ENCODE measurements around the gene FKBP8.
A peak's percentile ranks its signal among the peaks of the same experiment; 100 is the strongest.

FKBP8 gene

DNA sequence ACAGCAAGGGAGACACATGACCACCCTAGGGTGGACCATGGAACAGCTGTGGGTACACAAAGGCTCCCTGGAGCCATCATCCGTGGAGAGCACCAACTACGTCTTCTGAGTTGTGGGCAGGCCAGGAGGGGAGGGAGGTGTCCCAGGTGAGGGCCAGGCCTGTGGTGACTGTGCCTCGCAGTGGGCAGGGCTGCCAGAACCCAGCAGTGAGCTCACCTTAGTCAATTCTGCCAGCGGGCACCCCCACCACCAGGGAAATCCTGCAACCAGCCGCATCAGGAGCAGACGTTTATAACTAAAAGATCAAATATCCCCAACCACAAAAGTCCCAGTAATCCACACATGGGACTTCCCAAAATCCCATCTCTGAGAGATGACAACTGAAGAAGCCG is 41.1 kb downstream of the FKBP8 start:
- DNase-seq (ENCODE audit: low spot score): no peak

DNA sequence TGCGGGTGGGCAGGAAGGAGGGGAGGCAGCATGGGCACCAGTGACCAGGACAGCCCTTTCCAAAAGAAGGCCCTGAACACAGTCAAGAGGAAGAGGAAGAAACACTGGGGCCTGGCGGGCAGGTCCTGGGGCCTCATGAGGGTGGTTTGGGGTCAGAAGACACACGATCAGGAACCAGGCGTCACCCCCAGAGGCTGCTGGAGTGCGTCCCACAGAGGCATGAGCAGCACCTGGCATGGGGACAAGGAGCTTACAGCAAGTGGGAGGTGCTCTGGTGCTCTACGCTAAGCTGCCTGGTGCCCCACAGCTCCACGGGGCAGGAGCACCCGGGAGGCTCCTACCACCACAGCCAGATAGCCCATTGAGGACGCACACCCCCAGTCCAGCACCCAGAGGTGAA is 41.5 kb downstream of the FKBP8 start:
- DNase-seq (ENCODE audit: low spot score): no peak

DNA sequence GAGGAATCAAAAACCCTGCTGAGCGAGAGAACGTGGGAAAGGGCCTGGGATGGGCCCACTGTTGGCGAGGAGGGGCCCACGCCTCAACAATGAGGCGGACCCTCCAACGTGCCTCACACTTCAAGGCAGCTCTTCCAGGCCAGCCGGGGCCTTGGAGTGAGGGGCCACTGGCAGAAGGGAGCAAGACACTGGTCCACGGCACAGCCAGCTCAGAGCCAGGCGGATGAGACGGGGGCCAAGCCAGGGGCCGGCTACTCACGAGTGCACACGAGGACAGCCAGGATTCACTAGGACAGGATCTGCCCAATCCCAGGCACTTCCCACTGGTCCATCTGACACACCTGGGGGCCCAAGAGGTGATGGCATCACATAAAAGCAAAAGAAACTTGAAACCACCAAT is 42.0 kb downstream of the FKBP8 start:
- DNase-seq (ENCODE audit: low spot score): no peak

DNA sequence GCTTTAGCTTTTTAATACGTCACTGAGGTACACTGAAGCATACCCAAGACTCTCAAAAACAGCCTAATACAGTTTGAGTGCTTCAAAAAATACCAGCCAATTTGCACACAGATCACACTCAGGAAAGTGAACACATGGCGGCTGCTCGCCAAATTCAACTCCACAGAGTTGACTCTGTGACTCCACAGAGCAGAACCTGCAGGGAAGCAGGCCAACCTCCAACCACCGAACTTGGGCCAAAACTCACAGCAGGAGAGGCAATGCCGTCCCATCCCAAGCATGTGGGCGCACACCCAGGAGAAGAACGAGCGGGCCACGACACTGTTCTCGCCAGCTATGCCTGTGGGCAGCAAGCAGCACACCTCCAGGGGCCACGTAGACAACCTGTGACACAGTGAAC is 42.6 kb downstream of the FKBP8 start:
- no peak for DNase-seq (ENCODE audit: low spot score)

DNA sequence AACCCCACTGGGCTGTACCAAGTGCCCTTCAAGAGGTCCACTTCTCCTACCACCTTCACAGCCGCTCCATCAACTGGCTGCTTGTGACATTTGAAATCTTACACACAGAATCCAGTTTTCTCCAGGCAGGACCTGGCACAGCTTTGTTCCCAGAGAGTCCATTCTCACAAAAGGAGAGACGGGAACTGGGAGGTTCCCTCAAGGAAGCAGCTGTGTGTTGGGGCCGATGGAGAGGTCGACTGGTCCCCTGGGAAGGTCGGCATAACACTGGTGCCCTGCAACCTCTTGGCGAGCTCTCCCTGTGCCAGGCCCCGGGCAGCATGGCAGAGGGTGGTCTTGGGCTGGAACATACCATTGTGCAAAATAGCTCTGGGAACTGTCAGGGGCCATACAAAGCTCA is 43.0 kb downstream of the FKBP8 start:
- no peak for DNase-seq (ENCODE audit: low spot score)

DNA sequence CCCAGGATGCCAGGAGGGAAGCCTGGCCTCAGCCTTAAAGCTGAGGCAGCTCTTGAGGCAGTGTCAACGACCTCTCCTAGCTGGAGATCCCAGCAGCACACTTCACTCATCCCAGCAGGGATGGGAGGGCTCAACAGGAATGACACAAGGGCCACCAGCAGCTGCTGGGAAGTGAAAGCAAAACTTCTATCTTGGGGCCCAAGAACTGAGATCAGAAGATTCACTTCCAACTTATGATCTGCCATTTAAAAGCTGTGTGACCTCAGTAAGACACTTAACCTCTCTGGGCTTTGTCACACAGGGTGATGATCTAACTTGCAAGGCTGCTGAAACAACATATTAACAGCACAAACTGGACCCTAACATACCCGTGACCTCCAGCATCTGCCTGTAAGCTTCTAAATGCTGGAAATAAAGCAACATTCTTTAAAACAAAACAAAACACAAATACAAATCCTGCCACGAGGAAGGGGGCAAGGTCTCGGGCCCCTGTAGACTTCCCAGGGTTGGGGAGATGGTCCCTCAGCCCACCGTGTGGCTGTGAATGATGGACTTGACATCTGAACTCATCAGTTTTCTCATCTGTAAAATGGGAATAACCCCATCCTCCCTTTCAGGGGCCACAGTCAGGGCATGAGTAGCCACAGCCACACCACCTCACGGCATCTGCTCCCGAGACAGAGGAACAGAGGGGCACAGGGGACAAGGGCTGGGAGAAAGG is 44.2 kb downstream of the FKBP8 start:
- DNase-seq (ENCODE audit: low spot score): no peak

DNA sequence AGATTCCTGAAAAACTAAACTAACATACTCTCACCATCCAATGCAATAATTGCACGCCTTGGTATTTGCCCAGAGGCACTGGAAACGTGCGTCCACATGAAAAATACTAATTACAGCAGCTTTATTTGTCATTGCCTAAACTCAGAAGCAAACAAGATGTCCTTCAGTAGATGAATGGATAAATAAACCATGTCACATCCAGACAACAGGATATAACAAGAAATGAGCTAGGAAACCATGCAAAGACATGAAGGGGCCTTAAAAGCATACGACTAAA is 46.5 kb downstream of the FKBP8 start:
- DNase-seq (ENCODE audit: low spot score): no peak

DNA sequence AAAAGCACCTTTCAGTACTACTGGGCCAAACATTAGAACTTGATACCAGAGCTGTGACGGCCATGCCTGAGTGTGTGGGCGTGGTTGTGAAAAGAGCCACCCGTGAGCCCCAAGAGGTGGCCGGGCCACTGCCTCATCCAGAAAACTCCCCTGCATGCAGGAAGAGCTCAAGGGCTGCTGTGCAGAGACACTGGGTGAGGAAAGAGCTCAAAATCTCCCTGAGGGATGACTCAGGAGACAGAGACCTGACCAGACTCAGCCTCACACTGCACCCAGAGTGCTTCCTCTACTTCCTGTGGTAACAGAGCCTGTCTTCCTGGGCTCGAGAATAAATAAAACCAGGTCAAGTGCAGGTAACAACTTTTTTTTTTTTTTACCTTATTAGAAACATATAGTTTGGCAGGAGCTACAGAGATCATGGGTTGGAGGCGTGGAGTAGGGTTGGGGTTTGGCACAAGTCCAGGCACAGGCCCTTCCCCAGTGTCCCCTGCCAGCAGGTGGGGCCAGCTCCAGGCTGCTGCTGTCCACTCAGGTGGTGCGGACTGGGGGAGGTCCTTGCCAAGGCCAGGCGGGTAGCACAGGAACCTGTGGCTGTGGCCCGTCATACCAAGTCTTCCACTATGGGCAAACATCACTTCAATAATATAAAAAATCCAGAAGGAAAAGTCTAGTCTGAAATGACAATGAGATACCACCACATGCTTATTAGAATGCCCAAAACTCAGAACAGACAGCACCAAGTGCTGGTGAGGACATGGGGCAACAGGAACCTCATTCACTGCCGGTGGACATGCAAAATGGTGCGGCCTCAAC is 47.0 kb downstream of the FKBP8 start:
- peak; percentile 84 for DNase-seq (ENCODE audit: low spot score)

DNA sequence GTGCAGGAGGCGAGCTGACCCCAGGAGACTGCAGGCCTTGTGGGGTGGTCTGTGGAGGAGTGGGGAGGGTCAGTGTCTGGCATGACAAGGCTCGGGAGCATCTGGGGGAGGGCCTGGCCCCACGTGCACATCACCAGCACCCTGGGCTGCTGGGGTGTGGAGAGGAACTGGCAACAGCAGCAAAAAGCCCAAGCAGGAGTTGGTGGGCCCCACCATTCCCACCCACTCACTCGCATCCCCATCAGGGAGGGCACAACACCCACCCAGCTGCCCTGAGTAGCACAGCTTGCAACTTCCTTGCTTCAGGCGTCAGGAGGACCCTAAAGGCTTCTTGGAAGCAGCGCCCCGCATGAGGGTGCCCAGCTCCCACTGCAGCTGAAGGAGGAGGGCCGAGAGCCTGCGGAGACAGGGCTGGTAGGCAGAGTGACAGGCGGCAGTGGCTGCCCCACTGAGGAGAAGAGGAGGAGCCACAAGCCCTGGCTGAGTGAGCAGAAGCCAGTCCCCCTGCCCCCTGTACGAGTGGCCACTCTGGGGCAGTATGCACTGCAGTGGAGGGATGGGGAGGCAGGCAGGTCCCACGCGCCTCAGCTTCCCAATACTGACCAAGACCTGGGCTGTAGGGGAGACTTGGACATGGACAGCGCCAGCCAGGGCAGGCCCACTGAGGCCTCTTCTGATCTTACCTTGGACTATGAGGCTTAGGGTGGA is 48.0 kb downstream of the FKBP8 start:
- no peak for DNase-seq (ENCODE audit: low spot score)

DNA sequence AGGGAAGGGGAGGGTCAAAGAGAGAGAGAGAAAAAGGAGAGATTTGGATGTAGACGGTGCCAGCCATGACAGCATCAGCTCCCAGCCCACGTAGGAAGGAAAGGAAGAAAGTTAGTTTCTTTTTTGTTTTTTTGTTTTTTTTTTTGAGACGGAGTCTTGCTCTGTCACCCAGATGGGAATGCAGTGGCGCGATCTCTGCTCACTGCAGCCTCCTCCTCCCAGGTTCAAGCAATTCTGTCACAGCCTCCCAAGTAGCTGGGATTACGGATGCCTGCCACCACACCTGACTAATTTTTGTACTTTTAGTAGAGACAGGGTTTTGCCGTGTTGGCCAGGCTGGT is 49.1 kb downstream of the FKBP8 start:
- DNase-seq (ENCODE audit: low spot score): no peak

DNA sequence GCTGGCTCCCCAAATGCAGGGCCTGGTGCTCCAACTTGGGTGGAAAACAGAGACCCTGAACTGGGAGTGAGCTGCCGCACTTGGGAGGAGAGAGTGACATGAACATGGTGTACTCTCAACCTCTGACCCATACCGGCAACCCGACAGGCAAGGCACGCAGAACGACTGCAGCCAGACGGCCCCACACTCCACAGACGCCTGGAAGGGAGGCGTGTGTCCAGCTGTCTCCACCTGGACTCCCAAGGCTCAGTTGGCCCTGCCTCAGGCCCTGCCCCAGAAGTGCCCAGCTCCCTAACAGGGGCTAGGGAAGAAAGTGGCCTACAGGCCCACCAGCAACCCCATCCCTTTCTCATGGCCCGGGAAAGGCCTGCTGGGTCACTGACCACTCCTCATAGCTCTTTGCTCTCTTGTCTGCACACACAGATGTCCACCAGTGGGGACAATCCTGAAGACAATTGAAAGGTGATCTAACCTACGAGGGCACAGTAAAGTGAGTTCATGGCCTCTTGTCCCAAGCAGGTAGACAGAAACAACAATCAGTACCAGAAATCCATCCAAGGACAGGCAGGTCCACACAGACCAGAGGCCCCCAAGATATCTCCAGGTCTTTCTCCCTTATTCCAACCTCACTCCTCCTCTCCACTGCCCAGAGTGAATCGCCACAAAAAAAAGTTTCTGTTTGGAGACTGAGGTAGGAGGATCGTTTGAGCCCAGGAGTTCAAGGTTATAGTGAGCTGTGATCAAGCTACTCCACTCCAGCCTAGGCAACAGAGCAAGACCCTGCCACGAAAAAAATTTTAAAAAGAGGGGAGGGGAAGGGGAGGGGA is 49.7 kb downstream of the FKBP8 start:
- no peak for DNase-seq (ENCODE audit: low spot score)

DNA sequence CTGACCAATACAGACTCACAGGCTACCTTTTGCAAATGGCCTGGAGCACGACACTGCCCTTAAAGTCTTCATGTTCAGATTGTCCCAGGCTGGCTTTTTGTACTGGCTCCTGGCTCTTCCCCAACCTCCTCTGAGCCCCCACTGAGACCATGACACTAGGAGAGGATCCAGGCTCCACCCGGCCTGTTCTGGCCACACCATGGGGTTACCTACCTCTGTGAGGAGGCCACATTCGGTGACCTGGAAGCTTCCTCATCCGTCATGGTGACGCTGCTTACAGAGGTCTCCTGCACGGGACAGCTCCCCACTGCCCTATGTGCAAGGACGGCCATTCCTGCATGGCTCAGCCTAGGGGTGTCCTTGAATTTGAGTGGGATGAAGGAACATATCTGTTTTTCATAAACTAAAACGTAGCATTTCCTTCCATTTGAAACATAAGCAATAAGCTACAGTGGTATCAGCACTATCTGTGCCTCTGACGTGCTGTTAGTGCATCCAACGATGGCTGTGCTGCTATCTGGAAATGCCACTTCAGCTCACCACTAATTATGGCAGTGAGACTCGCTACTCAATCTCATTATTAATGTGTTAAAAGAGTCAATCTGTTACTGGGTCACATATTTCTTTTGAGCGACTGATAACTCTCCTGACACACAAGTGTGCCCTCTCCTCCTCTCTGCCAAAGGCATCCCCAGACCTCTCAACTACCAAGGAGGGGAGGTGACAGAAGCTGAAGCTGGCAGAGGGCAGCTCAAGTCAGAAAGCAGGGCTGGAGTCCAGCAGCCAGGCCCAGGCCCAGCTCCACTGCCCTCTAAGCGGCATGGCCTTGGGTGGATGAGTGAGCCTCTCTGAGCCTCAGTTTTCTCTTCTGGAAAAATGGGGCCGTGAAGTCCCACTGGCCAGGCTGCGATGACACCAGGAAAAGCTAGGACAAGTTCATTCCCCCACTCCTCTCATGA is 51.1 kb downstream of the FKBP8 start:
- no peak for DNase-seq (ENCODE audit: low spot score)

DNA sequence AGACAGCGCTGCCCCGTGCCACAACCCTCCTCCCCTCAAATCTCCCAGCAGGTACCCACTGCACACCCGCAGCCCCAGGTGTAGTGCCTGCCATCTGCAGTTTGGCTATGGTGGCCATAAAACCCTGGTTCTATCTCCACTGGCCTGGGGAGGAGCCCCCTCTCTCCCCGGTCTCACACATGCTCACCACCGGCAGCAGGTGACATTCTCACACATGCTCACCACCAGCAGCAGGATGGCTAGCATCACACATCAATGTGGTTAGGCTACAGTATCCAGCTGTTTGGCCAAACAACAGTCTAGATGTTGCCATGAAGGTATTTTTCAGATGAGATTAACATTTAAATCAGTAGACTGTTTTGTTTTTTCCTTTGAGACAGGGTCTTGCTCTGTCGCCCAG is 52.6 kb downstream of the FKBP8 start:
- no peak for DNase-seq (ENCODE audit: low spot score)

DNA sequence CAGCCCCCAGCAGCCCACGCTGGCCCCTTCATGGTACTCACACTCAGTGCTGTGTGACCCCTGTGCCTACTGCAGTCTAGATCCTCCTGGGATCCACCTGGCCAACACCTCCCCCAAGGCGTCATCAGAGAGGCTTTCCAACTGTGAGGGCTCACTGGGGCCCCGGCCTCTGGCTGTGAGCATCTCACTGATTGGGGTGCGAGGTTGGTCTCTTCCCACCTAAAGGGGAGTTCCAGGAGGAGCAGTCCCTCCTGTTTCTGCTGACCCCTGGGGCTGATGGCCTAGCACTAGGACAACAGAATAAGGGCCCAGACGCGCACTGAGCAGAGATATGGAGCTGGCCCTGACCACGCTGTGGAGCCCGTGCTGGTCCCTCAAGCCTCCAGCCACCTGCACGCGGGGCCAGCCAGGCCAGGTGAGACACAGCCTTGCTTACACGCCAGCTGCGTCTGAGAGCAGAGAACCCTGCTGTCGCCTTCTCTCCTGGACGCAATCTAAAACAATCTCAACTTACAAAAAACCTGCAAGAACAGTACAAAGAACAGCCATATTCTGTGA is 53.7 kb downstream of the FKBP8 start:
- DNase-seq (ENCODE audit: low spot score): no peak

DNA sequence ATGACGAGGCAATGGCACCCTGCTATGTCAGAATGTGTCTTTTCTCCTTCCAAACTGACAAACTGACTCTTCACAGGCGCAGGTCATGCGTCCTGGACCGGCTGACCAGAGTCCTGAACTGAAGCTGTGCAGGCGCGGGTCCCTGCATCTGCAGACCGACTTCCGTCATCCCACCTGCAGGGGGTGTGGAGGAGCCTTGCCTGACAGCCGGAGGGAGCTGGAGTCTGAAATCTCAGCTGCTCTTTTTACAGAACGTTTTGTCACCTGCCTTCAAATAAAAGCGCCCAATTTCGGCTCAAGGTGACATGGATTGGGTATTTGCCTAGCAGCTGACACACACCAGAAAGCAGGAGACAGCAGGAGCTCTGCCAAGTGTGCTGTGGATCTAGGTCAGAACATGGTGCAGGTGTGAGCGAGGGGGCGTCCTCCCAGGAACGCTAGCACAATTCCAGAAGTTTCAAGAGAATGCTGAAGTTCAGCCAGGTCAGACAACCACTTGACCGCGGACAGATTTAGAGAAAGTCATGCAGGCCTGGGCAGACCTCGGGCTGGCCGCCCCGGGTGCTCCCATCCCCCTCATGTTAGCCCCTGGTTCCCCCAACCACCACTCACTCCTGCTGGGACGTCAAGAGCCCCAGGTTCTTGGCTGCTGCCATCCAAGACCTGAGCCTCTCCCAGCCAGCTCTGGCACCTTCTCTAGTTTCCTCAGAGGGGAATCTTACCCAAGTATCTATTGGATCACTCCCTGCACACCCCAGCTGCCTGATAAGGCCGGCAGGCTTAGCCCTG is 54.3 kb downstream of the FKBP8 start:
- DNase-seq (ENCODE audit: low spot score): no peak

DNA sequence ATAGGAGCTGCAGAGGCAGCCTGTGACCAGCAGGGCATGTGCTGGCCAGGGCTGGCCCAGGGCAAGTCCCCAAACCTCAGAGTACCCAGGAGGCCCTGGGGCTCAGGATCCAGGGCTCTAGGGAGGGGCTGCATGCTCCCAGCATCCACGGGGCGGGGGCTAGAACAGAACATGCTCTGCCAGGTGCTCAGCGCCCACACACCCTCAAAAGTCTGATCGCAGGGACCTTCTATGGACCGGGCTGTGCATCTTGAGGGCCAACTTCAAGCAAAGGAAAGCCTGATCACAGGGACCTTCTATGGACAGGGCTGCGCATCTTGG is 55.0 kb downstream of the FKBP8 start:
- peak; percentile 48 for DNase-seq (ENCODE audit: low spot score)

DNA sequence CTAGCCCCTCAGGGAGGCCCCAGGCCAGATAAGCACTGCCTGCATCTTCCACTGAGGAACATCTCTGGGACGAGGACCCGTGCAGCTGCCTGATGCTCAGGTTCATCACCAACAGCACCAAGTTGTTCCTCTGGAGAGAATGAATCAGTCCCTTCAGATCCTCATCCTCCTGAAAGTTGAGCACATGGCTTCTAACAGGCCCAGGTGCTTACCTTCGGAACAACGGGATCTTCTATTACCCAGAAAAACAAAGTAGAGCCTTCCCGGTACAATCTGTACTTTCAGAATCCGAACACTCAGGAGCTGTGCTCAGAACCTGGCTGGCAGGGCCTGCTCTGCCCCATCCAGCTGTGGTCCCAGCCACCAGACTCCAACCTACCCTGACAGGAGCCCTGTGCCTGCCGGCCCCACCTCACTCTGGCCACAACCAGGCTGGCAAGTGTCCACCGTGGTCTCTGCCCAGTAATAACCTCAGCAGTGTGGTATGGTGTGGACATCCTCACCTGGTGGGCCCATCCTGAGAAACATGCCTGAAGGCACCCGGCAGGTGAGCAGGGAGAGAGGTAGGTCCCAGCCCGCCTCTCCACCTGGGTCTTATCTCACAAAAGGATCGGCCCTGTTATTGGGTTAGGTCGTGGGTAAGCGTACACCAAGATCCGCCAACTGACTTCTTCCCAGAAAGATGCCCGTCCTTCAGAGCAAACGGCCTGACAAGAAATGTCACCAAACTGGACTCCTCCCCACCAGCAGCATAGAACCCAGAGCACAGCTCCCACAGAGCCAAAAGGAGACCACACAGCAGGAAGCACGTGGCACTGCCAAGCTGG is 55.6 kb downstream of the FKBP8 start:
- DNase-seq (ENCODE audit: low spot score): no peak

DNA sequence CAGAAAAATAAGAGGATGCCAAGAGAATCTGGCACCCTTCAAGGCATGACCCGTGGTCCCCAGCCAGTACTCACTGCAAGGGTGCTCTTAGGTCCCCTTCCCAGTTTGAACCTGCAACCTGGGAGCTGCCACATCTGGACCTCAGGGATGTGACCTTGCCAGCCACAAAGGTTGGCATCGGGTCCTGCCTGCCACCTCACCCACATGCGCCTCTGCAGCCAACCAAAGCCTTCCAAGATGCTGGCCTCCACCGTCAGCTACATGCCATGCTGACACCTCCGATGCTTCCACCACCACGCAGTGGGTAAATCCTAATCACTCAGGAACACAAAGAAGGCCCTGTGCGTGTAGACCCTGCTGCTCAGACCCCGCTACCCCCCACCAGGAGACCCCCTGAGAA is 56.6 kb downstream of the FKBP8 start:
- no peak for DNase-seq (ENCODE audit: low spot score)

DNA sequence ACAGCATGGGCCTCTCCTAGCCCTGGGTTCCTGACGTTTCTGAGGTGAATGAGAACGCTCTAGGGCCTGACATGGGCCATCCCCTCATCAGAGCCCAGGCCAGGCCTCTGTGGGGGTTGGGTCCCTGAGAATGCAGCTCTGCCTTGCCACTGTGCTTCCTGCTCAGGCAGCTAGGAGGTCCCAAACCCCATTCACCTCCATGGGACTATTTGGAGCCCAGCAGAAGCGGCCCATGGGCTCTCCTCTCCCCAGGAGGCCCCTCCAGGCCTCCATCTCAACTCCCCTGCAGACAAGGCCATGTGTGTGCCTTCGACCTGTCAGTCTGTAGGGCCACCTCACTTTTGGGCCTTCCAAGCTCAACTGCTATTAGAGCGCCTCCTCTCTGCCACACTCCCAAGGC is 58.4 kb downstream of the FKBP8 start:
- no peak for DNase-seq (ENCODE audit: low spot score)

Measured in GM03348 (cell line).